ENCODE results near the gene PBX2. TPM values are rescaled to one million over a fixed set of nuclear protein-coding genes. Genes with fewer than 3 reads are reported as not detected.
A peak's percentile ranks its signal among the peaks of the same experiment; 100 is the strongest.
"Not testable (repeated sequence)": the region's sequence is repeated elsewhere in the genome, so short reads cannot be mapped to it uniquely, and the experiment has no call there.

PBX2 gene
- total RNA-seq, 1 donor from 2014 or later, result 96.6 TPM

DNA sequence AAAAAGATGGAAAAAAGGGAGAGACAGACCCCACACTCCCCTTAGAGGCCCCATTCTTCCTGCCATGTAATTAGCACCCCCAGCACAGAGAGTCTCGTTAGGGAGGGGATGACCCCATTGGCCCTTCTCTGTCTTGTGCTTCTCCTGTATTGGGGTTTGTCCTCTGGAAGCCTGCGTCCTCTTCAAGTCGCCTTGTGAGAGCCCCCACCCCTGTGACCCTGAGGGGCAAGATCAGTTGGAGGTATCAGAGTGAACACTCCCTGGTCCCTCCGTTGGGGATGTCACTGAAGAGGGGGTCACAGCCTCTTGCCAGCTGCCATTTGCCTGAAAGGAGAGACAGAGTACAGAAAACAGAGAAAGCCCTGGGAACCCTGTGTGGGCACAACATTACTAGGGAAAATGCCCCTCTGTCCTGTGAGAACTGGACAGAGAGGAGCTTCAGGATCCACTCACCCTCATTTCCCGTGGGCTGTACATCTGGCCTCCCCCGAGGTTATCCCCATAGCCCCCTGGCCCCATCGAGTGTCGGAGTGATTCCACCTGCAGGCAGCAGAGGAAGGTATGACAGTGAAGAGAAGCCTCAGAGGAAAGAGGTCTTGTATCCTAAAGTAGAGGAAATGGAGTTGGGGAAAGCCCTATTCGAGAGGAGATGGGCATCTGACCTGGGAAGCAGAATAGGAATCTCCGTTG, 3.7 kb downstream of the PBX2 start:
- not testable (repeated sequence) for DNase-seq

- peak; percentile 78 for DNase-seq
Measured at GRCh38 chr6:32185681-32186131, 4.3 kb downstream of the PBX2 start.

DNA sequence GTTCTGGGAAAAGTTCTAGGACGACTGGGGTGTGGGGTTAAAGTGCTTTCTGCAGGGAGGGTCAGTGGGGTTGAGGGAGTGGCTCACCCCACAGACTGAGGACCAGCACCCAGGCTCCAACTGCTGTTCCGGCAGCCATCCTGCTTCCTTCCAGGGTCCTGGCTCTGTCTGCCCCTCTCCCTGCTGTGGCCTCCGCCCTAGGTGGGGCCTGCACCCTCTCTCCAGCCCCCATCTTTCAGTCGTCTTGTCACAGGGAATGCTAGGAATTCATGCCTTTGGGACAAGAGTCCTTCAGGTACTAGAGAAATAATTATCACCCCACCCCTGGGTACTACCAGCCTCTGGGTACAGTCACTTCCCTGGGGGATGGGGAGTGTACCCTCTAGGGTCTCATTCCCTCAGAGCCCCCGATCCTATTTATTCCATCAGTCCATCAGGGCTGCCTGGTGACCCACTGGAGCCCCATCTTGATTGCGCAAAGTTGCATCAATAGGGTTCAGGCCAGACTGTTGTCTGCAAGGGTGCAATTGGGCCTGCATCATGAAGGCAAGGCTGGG, 5.8 kb downstream of the PBX2 start, which contains the start of gene AGER:
Gene AGER, minus strand, starts transcription at position 170 of the 557 bp plus-strand sequence. Its CDS starts 31 bp downstream, at position 139.
- DNase-seq, result no peak

DNA sequence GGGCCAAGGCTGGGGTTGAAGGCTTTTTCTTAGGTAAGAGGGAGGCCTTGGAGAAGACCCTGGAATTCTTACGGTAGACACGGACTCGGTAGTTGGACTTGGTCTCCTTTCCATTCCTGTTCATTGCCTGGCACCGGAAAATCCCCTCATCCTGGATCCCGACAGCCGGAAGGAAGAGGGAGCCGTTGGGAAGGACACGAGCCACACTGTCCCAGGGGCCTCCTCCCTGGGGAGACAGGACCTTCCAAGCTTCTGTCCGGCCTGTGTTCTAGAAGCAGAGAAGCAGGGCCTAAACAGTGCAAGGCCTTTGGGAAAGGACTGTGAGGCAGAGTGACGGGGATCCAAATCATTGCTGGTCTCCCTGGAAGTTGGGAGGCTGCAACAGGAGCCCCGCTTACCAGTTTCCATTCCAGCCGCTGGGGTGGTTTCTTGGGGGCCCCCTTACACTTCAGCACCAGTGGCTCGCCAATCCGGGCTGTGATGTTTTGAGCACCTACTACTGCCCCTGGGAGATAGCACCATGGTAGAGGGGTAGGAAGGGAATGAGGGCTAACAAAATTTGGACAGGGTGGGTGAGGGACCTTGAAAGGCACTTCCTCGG, 6.4 kb downstream of the PBX2 start:
- no peak for DNase-seq

DNA sequence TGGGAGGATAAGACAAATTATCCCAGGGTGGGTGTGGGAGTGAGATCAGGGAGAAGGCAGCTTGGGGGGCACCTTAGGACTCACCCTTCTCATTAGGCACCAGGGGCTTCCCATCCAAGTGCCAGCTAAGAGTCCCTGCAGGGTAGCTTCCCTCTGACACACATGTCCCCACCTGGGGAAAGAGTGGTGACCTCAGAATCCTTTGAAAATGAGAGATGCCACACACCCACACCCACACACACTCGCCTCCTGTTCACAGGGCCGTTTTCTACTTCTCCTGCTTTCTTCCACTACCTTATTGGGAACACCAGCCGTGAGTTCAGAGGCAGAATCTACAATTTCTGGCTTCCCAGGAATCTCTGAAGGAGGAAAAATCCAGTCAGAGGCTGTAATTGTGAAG, 7.0 kb downstream of the PBX2 start:
- no peak for DNase-seq

- no peak for DNase-seq
Measured at GRCh38 chr6:32182555-32182981, 7.4 kb downstream of the PBX2 start.

- DNase-seq, result no peak
Measured at GRCh38 chr6:32181915-32182529, 8.0 kb downstream of the PBX2 start.

- DNase-seq, result no peak
Measured at GRCh38 chr6:32181148-32181702, 8.8 kb downstream of the PBX2 start.

DNA sequence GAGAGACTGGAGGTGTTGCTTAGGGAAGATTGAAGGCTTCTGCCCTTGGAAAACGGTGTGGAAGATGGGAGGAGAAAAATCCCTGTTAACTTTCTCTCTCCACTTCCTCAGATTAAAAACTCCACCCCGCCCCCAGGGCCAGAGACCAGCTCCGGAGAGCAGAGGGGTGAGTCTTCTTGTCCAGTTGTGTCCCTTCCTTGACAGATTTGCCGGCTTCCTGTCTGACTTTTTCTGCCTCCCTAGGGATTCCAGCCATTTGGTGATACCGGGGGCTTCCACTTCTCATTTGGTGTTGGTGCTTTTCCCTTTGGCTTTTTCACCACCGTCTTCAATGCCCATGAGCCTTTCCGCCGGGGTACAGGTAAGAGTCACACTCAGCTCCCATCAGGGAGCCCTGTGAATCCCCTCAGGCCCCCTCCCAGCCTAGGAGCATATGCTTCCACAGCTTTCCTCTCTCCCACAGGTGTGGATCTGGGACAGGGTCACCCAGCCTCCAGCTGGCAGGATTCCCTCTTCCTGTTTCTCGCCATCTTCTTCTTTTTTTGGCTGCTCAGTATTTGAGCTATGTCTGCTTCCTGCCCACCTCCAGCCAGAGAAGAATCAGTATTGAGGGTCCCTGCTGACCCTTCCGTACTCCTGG, 10.1 kb downstream of the PBX2 start:
- no peak for DNase-seq

GRCh38 chr6:32178547-32179440, 11.2 kb downstream of the PBX2 start:
- no peak for DNase-seq

GRCh38 chr6:32177788-32178546, 12.0 kb downstream of the PBX2 start, which contains the start of gene RNF5:
Gene RNF5 (plus strand): TSS chr6:32178405. CDS start chr6:32178512, 107 bp downstream.
- DNase-seq, result peak; percentile 100

DNA sequence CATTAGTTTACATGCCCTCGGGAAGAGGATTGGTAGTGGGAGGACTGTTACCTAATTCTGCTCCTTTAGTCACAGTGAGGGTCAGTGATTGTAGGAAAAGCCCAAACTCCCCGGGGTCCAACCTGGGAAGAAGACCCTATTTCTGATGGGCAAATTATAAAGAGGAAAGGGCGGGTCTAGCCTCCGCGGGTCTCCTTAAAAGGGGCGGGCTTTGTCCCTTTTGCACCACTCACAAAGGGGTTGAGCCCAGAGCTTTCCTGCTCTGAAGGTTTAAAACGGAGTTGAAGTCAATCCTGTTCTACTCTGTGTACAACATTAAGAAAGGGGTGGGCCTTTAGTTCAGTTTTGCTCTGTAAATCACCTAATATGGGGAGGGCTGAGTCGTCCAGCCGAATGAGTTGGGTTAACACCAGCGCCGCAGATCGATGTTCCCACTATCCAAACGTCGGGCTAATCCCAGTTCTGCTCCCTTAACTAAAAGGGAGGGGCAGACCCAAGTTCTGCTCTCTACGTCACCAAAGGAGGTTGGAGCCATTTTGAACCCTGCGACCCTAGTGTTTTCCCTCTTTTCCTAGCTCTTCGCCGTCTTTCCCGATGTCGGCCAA, 12.7 kb downstream of the PBX2 start:
- DNase-seq, result peak; percentile 82

DNA sequence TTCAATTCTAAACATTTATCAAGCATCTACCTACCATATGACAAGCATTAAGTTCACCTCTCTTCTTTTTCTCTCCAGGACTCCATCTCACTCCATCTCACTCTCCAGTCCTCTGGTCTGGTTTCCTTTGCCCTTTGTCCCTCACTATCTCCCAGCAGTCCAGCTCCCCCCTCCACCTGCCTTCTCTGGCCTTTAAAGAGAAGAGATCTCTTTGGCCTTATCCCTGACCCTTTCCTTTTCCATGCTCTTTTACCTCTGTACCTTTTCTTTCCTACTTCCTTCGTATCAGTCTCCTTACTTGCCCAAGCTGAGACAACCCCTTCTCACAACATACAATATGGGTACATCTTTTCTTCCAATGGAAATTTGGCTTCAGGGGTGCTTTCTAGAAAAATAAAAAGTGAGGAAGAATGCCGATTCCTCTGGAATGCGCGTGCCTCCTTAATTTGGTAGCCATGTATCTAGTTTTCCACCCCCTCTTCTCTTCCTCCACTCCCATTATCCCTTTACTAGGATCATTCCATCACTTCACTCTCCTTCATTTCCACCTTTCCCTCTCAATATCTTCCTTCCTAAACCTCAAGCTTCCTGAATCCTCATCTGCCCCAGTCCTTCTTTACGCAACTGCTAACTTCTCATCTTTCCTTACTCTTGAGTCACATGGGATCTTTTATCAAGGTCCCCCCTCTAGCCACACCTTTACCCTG, 13.4 kb downstream of the PBX2 start:
- no peak for DNase-seq

GRCh38 chr6:32175711-32176475, 14.1 kb downstream of the PBX2 start, which contains the start of gene AGPAT1:
Gene AGPAT1 (minus strand): TSS chr6:32176084. CDS start chr6:32171496, 4,588 bp downstream.
- peak; percentile 99 for DNase-seq

GRCh38 chr6:32175322-32175710, 14.7 kb downstream of the PBX2 start:
- no peak for DNase-seq

GRCh38 chr6:32174416-32174815, 15.6 kb downstream of the PBX2 start:
- no peak for DNase-seq

DNA sequence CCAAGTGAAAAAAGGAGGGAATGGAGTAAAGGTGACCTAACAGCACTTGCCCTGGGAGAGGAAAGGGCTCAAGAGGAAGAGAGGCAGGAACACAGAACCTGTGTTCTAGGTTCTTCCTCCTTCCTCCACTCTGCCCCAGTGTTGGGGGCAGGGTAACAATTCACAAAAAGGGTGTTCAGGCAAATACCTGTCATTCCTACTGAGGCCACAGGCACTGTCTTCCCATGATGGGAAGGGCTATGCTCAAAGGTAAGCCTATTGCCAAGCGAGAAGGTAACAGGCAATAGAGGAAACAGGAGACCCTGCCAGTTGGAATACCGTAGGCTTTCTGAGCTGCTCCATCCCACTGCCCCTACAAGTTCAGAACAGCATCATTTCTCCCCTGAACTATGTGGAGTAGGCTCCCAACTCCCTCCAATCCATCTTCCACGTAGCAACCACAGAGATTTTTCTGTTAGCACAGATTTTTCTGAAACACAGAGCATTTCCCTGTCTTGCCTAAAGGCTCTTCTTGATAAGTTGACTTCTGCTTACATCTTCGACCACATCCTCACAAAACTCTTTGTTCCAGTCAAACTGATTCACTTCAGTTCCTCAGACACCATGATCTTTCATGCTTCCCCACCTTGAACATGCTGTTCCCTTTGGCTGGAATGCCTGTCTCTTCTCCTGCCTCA, 16.8 kb downstream of the PBX2 start:
- no peak for DNase-seq

GRCh38 chr6:32171234-32171633, 18.8 kb downstream of the PBX2 start:
- no peak for DNase-seq

Data from tongue (tissue), 2 donors.